ENCODE results near the gene FAF2. TPM values are rescaled to one million over a fixed set of nuclear protein-coding genes. Genes with fewer than 3 reads are reported as not detected.

The FAF2 gene
- total and polyA plus RNA-seq, 12 donors = 21.2 to 68.2 (median 40.6) TPM

- no peak overlapping the region for H3K27ac ChIP-seq
- no peak overlapping the region for H3K4me3 ChIP-seq
- no peaks in the 10 kb centered on the region for H3K9me3 ChIP-seq (replicated peaks in 1 of 3)
- no peaks in the 10 kb centered on the region for H3K27me3 ChIP-seq
- H3K4me1 ChIP-seq (replicated peaks in 1 of 2) = no peaks in the 10 kb centered on the region
- 93 to 97% (median 95%) methylated on average over 12 to 13 of the region's 13 CpGs for WGBS, 4 donors
- intact Hi-C loops (cut with DNase I) = no loop called here
- no peak for DNase-seq
- H3K36me3 ChIP-seq (replicated peaks in 1 of 2) = no peaks in the 10 kb centered on the region
- no peak for TF ChIP-seq POLR2A (IDR thresholded peaks at IDR 0.05)
- no peak for TF ChIP-seq CTCF (IDR thresholded peaks at IDR 0.05)
Measured at GRCh38 chr5:176557846-176558245, 109.7 kb downstream of the FAF2 start.

Small RNA genes lying within 50 kb of the gene (small RNA-seq; reads per million reads assigned to genes)
- gene AC010297.1 = 0 reads per million in 2 donors
- 0 reads per million in 2 donors for gene RF00019
- 0 reads per million in 2 donors for gene RN7SL684P

Other genes starting within 250 kb of the FAF2 start
- gene SIMC1, start 210.0 kb upstream of the FAF2 start, total RNA-seq = 10 to 100 TPM; 39.0 to 85.3 (median 48.4) TPM
- gene SIMC1, start 210.0 kb upstream of the FAF2 start, polyA plus RNA-seq = 10 to 100 TPM; 25.7 to 72.7 (median 43.5) TPM
- 100 to 1,000 TPM in 6 of 9 donors, 10 to 100 TPM in 3; 83.6 to 127 (median 106) TPM for gene KIAA1191, start 86.6 kb upstream of the FAF2 start, total RNA-seq
- gene KIAA1191, start 86.6 kb upstream of the FAF2 start, polyA plus RNA-seq = 10 to 100 TPM; 52.9 to 86.4 (median 61.8) TPM
- 1 to 10 TPM; 1.6 to 8.8 (median 3.0) TPM for gene ARL10, start 82.9 kb upstream of the FAF2 start, total RNA-seq
- gene ARL10, start 82.9 kb upstream of the FAF2 start, polyA plus RNA-seq = 1 to 10 TPM; 1.9 to 6.1 (median 3.5) TPM
- 10 to 100 TPM in 5 of 9 donors, 1 to 10 TPM in 4; 6.2 to 53.3 (median 19.3) TPM for gene NOP16, start 59.8 kb upstream of the FAF2 start, total RNA-seq
- gene NOP16, start 59.8 kb upstream of the FAF2 start, polyA plus RNA-seq = 10 to 100 TPM; 49.5 to 62.1 (median 57.0) TPM
- 100 to 1,000 TPM; 138 to 262 (median 198) TPM for gene HIGD2A, start 59.6 kb upstream of the FAF2 start, total RNA-seq
- 100 to 1,000 TPM; 112 to 492 (median 244) TPM for gene HIGD2A, start 59.6 kb upstream of the FAF2 start, polyA plus RNA-seq
- 100 to 1,000 TPM; 129 to 261 (median 159) TPM for gene CLTB, start 31.8 kb upstream of the FAF2 start, total RNA-seq
- 100 to 1,000 TPM; 118 to 299 (median 262) TPM for gene CLTB, start 31.8 kb upstream of the FAF2 start, polyA plus RNA-seq
- gene RNF44, start 89.0 kb downstream of the FAF2 start, total RNA-seq = 10 to 100 TPM in 8 of 9 donors, 1 to 10 TPM in 1; 6.9 to 65.7 (median 25.3) TPM
- 10 to 100 TPM in 2 of 3 donors, 1 to 10 TPM in 1; 5.3 to 43.1 (median 16.4) TPM for gene RNF44, start 89.0 kb downstream of the FAF2 start, polyA plus RNA-seq
- gene CDHR2, start 101.0 kb downstream of the FAF2 start, total RNA-seq = under 1 TPM in 7 of 9 donors, not detected in 2; under 0.01 to 0.55 (median 0.34) TPM
- gene CDHR2, start 101.0 kb downstream of the FAF2 start, polyA plus RNA-seq = under 1 TPM; 0.08 to 0.13 (median 0.10) TPM
- 1 to 10 TPM in 5 of 9 donors, under 1 TPM in 4; 0.42 to 4.0 (median 1.4) TPM for gene GPRIN1, start 161.8 kb downstream of the FAF2 start, total RNA-seq
- gene GPRIN1, start 161.8 kb downstream of the FAF2 start, polyA plus RNA-seq = 1 to 10 TPM in 2 of 3 donors, under 1 TPM in 1; 0.81 to 2.2 (median 1.3) TPM
- gene SNCB, start 182.1 kb downstream of the FAF2 start, total RNA-seq = 1 to 10 TPM in 2 of 9 donors, under 1 TPM in 3, not detected in 4; 0.19 to 2.4 (median 0.78) TPM
- 1 to 10 TPM; 1.0 to 8.6 (median 2.8) TPM for gene SNCB, start 182.1 kb downstream of the FAF2 start, polyA plus RNA-seq
- gene EIF4E1B, start 182.3 kb downstream of the FAF2 start, total RNA-seq = under 1 TPM in 2 of 9 donors, not detected in 7; 0.28 to 0.44 TPM
- gene EIF4E1B, start 182.3 kb downstream of the FAF2 start, polyA plus RNA-seq = under 1 TPM; 0.24 to 0.37 (median 0.24) TPM
- gene TSPAN17, start 199.1 kb downstream of the FAF2 start, total RNA-seq = 100 to 1,000 TPM in 1 of 9 donors, 10 to 100 TPM in 8; 25.8 to 106 (median 55.5) TPM
- gene TSPAN17, start 199.1 kb downstream of the FAF2 start, polyA plus RNA-seq = 10 to 100 TPM; 35.1 to 52.0 (median 43.8) TPM

All from adrenal gland (tissue), 12 donors.